OCI-LY1 (cell line): ENCODE measurements around the gene FHIT.

Source experiments
- H2AFZ ChIP-seq: fragments of 200-600 bp; sonication (generic), shearing (Covaris generic); 2 replicates; pipeline ENCODE4 v1.6.0; 2014; ENCODE audit warnings: antibody characterized with exemption, mild to moderate bottlenecking, low read length
- H3F3A ChIP-seq: fragments of 200-600 bp; sonication (generic), shearing (Covaris generic); 2 replicates; pipeline ENCODE4 v1.6.0; 2014; ENCODE audit warnings: mild to moderate bottlenecking, antibody characterized with exemption, low read length, moderate library complexity; ENCODE audit not compliant: insufficient read depth
- H3K27ac ChIP-seq: fragments of 200-600 bp; sonication (generic); 2 replicates; pipeline ENCODE4 v1.5.1; 2014; ENCODE audit warnings: low read length, mixed run types, mild to moderate bottlenecking, low read depth; ENCODE audit not compliant: poor library complexity, severe bottlenecking
- H3K27me3 ChIP-seq: fragments of 200-600 bp; sonication (generic); 2 replicates; pipeline ENCODE4 v1.6.0; 2014; ENCODE audit warnings: antibody characterized with exemption, mild to moderate bottlenecking, low read length, moderate library complexity; ENCODE audit not compliant: insufficient read depth
- H3K36me3 ChIP-seq: fragments of 200-600 bp; sonication (generic); 2 replicates; pipeline ENCODE4 v1.6.1; 2014; ENCODE audit warnings: mild to moderate bottlenecking, antibody characterized with exemption, low read length, moderate library complexity, mixed read lengths; ENCODE audit not compliant: insufficient read depth
- H3K4me1 ChIP-seq: fragments of 200-600 bp; sonication (generic); 2 replicates; pipeline ENCODE4 v1.5.1; 2014; ENCODE audit warnings: mild to moderate bottlenecking, low read length, moderate library complexity; ENCODE audit not compliant: insufficient read depth, severe bottlenecking
- H3K4me2 ChIP-seq: fragments of 200-600 bp; sonication (generic), shearing (Covaris generic); 2 replicates; pipeline ENCODE4 v1.6.1; 2014; ENCODE audit warnings: low read length
- H3K4me3 ChIP-seq: fragments of 200-600 bp; sonication (generic); 2 replicates; pipeline ENCODE4 v1.5.1; 2014; ENCODE audit warnings: low read length, low read depth, mild to moderate bottlenecking, mixed read lengths; ENCODE audit not compliant: poor library complexity, severe bottlenecking
- H3K79me2 ChIP-seq: fragments of 200-600 bp; shearing (Covaris generic); 2 replicates; pipeline ENCODE4 v1.6.1; 2016; ENCODE audit warnings: mixed run types, low read length, mixed read lengths; ENCODE audit not compliant: insufficient read depth
- H3K9ac ChIP-seq: fragments of 200-600 bp; sonication (generic), shearing (Covaris generic); 2 replicates; pipeline ENCODE4 v1.6.1; 2014; ENCODE audit warnings: mild to moderate bottlenecking, low read length, mixed read lengths
- H3K9me2 ChIP-seq: fragments of 200-600 bp; sonication (generic), shearing (Covaris generic); 2 replicates; pipeline ENCODE4 v1.6.1; 2014; ENCODE audit warnings: low read depth, mild to moderate bottlenecking, low read length, mixed read lengths
- H3K9me3 ChIP-seq: fragments of 200-600 bp; shearing (Covaris generic); 2 replicates; pipeline ENCODE4 v1.6.1; 2014; ENCODE audit warnings: low read length, mixed read lengths
- H4K20me1 ChIP-seq: fragments of 200-600 bp; sonication (generic), shearing (Covaris generic); 2 replicates; pipeline ENCODE4 v1.6.0; 2016; ENCODE audit warnings: mild to moderate bottlenecking, low read length; ENCODE audit not compliant: insufficient read depth
- EZH2 ChIP-seq: fragments of 200-600 bp; sonication (generic), shearing (Covaris generic); IDR thresholded peaks from 2 replicates; pipeline ENCODE4 v1.8.0; 2017; ENCODE audit warnings: borderline replicate concordance, mixed run types, mild to moderate bottlenecking, antibody characterized with exemption, low read length, moderate library complexity, mixed read lengths
- TF ChIP-seq, protein P1 (sequence below): fragments of 200-600 bp; sonication (generic), shearing (Covaris generic); IDR thresholded peaks from 2 replicates; pipeline ENCODE4 v1.5.1; 2017; ENCODE audit warnings: mild to moderate bottlenecking, antibody characterized with exemption, low read length, moderate library complexity, mixed read lengths

FHIT gene

DNA sequence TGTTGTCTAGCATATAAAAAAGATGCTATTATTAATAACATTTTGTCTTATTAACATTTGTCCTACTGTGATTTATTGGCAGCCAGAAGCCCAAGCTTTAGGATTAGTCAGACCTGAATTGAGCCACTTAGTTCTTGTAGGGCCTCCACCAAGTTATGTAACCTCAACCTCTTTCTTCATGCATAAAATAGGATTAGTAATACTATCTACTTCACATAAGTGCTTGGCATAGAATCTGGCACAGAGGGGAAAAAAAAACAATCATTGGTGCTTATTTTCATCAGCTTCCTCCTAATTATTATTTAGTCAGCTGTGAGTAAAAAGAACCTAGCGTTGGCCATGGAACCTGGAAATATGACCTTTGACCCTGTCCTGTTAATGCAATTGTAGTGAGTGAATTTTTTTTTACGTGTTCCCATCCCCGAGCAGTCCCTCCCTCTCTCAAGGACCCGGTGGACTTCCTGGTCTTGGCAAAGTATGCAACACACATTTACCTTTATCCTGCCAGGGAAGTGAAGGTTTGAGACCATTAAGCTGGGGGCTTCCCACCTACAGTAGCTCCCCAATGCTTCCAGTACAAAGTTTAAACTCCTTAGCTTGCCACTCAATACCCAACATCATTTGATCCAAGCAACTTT is 136.8 kb downstream of the FHIT start:
- no peaks in the 10 kb centered on the region for H3K4me1 ChIP-seq
- no peak overlapping the region for H3K9ac ChIP-seq
- H3K4me2 ChIP-seq, result no peak overlapping the region
- no peaks in the 10 kb centered on the region for H3F3A ChIP-seq
- no peak for TF ChIP-seq EZH2
- TF ChIP-seq, protein P1, sequence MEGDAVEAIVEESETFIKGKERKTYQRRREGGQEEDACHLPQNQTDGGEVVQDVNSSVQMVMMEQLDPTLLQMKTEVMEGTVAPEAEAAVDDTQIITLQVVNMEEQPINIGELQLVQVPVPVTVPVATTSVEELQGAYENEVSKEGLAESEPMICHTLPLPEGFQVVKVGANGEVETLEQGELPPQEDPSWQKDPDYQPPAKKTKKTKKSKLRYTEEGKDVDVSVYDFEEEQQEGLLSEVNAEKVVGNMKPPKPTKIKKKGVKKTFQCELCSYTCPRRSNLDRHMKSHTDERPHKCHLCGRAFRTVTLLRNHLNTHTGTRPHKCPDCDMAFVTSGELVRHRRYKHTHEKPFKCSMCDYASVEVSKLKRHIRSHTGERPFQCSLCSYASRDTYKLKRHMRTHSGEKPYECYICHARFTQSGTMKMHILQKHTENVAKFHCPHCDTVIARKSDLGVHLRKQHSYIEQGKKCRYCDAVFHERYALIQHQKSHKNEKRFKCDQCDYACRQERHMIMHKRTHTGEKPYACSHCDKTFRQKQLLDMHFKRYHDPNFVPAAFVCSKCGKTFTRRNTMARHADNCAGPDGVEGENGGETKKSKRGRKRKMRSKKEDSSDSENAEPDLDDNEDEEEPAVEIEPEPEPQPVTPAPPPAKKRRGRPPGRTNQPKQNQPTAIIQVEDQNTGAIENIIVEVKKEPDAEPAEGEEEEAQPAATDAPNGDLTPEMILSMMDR, result no peak
- H3K4me3 ChIP-seq, result no peak overlapping the region
- no peak overlapping the region for H2AFZ ChIP-seq
- no peaks in the 10 kb centered on the region for H3K79me2 ChIP-seq
- no peak overlapping the region for H3K27ac ChIP-seq
- no peaks in the 10 kb centered on the region for H3K9me2 ChIP-seq
- no peaks in the 10 kb centered on the region for H3K27me3 ChIP-seq
- H3K9me3 ChIP-seq, result no peaks in the 10 kb centered on the region
- H3K36me3 ChIP-seq, result no peaks in the 10 kb centered on the region
- no peaks in the 10 kb centered on the region for H4K20me1 ChIP-seq

DNA sequence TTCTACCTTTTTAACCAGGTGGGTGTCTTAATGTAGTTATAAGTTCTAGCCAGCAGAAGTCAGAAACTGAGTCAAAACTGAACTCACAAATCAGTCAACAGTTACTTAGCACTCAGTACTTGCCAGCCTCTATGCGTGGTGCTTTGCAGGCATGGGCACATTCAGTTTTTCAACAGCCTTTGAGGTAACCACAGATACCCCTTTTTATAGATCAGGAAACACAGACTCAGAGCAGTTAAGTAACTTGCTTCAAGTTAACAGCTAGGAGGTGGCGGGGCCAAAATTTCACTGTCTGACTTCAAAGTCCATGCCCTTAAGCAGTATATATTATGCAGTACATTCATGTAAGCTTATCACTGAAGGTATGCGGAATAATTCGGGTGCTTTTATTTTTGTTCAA is 139.4 kb downstream of the FHIT start:
- no peak overlapping the region for H3K4me3 ChIP-seq
- no peaks in the 10 kb centered on the region for H3F3A ChIP-seq
- H3K4me1 ChIP-seq, result no peaks in the 10 kb centered on the region
- no peaks in the 10 kb centered on the region for H3K79me2 ChIP-seq
- no peaks in the 10 kb centered on the region for H3K27me3 ChIP-seq
- no peak overlapping the region for H3K4me2 ChIP-seq
- no peaks in the 10 kb centered on the region for H3K36me3 ChIP-seq
- H2AFZ ChIP-seq, result no peak overlapping the region
- no peaks in the 10 kb centered on the region for H4K20me1 ChIP-seq
- H3K9ac ChIP-seq, result no peak overlapping the region
- TF ChIP-seq, protein P1, result no peak
- TF ChIP-seq EZH2, result no peak
- no peak overlapping the region for H3K27ac ChIP-seq
- no peaks in the 10 kb centered on the region for H3K9me2 ChIP-seq
- no peaks in the 10 kb centered on the region for H3K9me3 ChIP-seq

DNA sequence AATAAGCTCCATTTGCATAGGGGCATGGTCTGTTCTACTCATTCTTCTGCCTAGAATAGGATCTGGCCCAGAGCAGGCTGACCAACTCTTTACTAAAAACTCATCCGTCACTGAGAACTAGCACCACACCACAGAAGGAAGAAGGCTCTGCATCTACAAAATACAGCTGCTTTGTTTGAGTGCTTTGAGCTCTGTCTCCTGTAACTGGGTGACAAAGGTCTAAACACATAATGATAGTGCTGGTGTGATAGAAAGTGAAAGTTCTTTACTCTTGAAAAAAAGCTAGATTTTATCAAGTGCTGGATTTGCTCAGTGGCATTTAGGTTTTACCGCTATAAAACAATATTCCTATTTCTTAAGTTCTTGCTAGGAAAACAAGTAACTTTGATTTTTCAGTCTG is 140.7 kb downstream of the FHIT start:
- Histone ChIP-seq H3K79me2 (no peaks in the 10 kb centered on the region), H3K36me3 (no peaks in the 10 kb centered on the region), H3K27ac (no peak overlapping the region), H4K20me1 (no peaks in the 10 kb centered on the region), H3K4me3 (no peak overlapping the region), H3K9me3 (no peaks in the 10 kb centered on the region), H3K9me2 (no peaks in the 10 kb centered on the region), H3K4me2 (no peak overlapping the region), H3K27me3 (no peaks in the 10 kb centered on the region), H3K4me1 (no peaks in the 10 kb centered on the region), H2AFZ (no peak overlapping the region), H3K9ac (no peak overlapping the region), H3F3A (no peaks in the 10 kb centered on the region)
- no peak for TF ChIP-seq EZH2
- TF ChIP-seq, protein P1, result no peak
